Motor neuron (in vitro differentiated cells): ENCODE measurements around the gene OARD1. TPM values are rescaled to one million over a fixed set of nuclear protein-coding genes. Genes with fewer than 3 reads are reported as not detected.
"Not testable (repeated sequence)": the region's sequence is repeated elsewhere in the genome, so short reads cannot be mapped to it uniquely, and the experiment has no call there.

Experiments
- ATAC-seq, 8 experiments: fragments of 200-7000 bp; cut with Tn5 transposase; replicated peaks in 6 of 8; 2 replicates each; pipeline ENCODE4 v1.8.0; 2021; ENCODE audit warnings: mild to moderate bottlenecking in 8 of 8, moderate library complexity in 8 of 8
- H3K27ac ChIP-seq, 2 donors: fragments of 250-450 bp; sonication (Bioruptor Pico); 2 replicates each; pipeline ENCODE4 v1.9.0; 2021; ENCODE audit warnings: antibody characterized with exemption in 2 of 2, mild to moderate bottlenecking in 2 of 2, moderate library complexity in 1 of 2
- H3K4me1 ChIP-seq, 2 donors: fragments of 250-450 bp; sonication (Bioruptor Pico); replicated peaks in 1 of 2; 2 replicates each; pipeline ENCODE4 v1.6.1; 2021; ENCODE audit warnings: antibody characterized with exemption in 2 of 2, mild to moderate bottlenecking in 2 of 2, moderate library complexity in 1 of 2
- H3K4me3 ChIP-seq, 5 donors: fragments of 250-450 bp; sonication (Bioruptor Pico); 2 replicates each; pipeline ENCODE4 v1.9.0; 2021; ENCODE audit warnings: antibody characterized with exemption in 5 of 5, mild to moderate bottlenecking in 5 of 5, moderate library complexity in 4 of 5
- WGBS, 10 experiments: fragments of 450-650 bp; shearing (Covaris generic); methylation state at CpG; one replicate each; pipeline ENCODE4 v1.0.0; 2022; 5-methylcytosine and 5-hydroxymethylcytosine counted together
- in situ Hi-C, 9 experiments: fragments of 400-800 bp; cut with MboI; loops; one replicate each; pipeline ENCODE4 v1.15.0; 2021; ENCODE audit warnings: low sequenced_read_pairs in 9 of 9, low pct_unique_long_range_greater_than_20kb in 2 of 9; ENCODE audit not compliant: unreplicated experiment in 9 of 9
- total RNA-seq, 8 experiments: library from RNA; unstranded; fragments of 300-600 nt; gene quantifications; 2 replicates each; pipeline versions ENCODE4 v1.2.3 to v1.2.4, GENCODE V29; 2022

OARD1 gene
- total RNA-seq, 8 experiments from 2014 or later = 23.7 to 41.2 (median 33.8) TPM

- no peak for ATAC-seq
- Histone ChIP-seq H3K4me1 (peaks cover 0 to 2% of the 10 kb centered on the region in 2 donors), H3K27ac (no peak overlapping the region), H3K4me3 (peak overlapping the region in 2 of 5 donors; percentile 24 to 28)
- WGBS, 10 experiments = 71 to 100% (median 96%) methylated on average over 1 to 5 of the region's 13 CpGs; no CpG with 5 or more reads in 2 of the 10 experiments
- in situ Hi-C loops = loop anchor here in 4 of 9 experiments (10.0 to 25.0 kb wide), 4 partner anchors 134 to 1666 kb away; no protein-coding TSS in a partner anchor
Measured at GRCh38 chr6:41028561-41029412, 43.4 kb downstream of the OARD1 start.

GRCh38 chr6:41027799-41028560 lies 44.2 kb downstream of the OARD1 start:
- Histone ChIP-seq H3K4me1 (peaks cover 0 to 2% of the 10 kb centered on the region in 2 donors), H3K27ac (no peak overlapping the region), H3K4me3 (peak overlapping the region; percentile 7 to 28 (median 21))
- 4 to 10% (median 10%) methylated on average over 2 to 10 of the region's 45 CpGs; no CpG with 5 or more reads in 7 of the 10 experiments for WGBS, 10 experiments
- peak; percentile 92 to 97 (median 94) for ATAC-seq
- in situ Hi-C loops = loop anchor here in 4 of 9 experiments (10.0 to 25.0 kb wide), 4 partner anchors 133 to 1666 kb away; no protein-coding TSS in a partner anchor

- in situ Hi-C loops = loop anchor here in 4 of 9 experiments (10.0 to 25.0 kb wide), 4 partner anchors 132 to 1665 kb away; no protein-coding TSS in a partner anchor
- WGBS, 10 experiments = 53 to 100% (median 79%) methylated on average over 1 to 3 of the region's 4 CpGs; no CpG with 5 or more reads in 1 of the 10 experiments
Measured at GRCh38 chr6:41027241-41027640, 44.9 kb downstream of the OARD1 start.

GRCh38 chr6:41025966-41026530 lies 46.1 kb downstream of the OARD1 start:
- no peak for ATAC-seq
- in situ Hi-C loops = loop anchor here in 4 of 9 experiments (10.0 to 25.0 kb wide), 4 partner anchors 131 to 1664 kb away; no protein-coding TSS in a partner anchor
- peaks cover 0 to 2% of the 10 kb centered on the region in 2 donors for H3K4me1 ChIP-seq
- 50 to 100% (median 72%) methylated on average over 1 to 3 of the region's 3 CpGs; no CpG with 5 or more reads in 2 of the 10 experiments for WGBS, 10 experiments
- H3K27ac ChIP-seq = no peak overlapping the region
- no peak overlapping the region for H3K4me3 ChIP-seq

More at GRCh38 chr6:41027241-41027640, 44.9 kb downstream of the OARD1 start:
- H3K4me3 ChIP-seq = no peak overlapping the region
- H3K27ac ChIP-seq = no peak overlapping the region
- ATAC-seq = no peak
- H3K4me1 ChIP-seq = peaks cover 0 to 2% of the 10 kb centered on the region in 2 donors

- no peak for ATAC-seq
- in situ Hi-C loops = loop anchor here in 2 of 9 experiments (10.0 kb wide), 2 partner anchors 128 to 1038 kb away; no protein-coding TSS in a partner anchor
- no peak overlapping the region for H3K4me3 ChIP-seq
- 85 to 100% (median 90%) methylated on average over 1 to 3 of the region's 3 CpGs; no CpG with 5 or more reads in 3 of the 10 experiments for WGBS, 10 experiments
- no peak overlapping the region for H3K27ac ChIP-seq
- H3K4me1 ChIP-seq = peaks cover 0 to 2% of the 10 kb centered on the region in 2 donors
Measured at GRCh38 chr6:41023114-41023513, 49.0 kb downstream of the OARD1 start.

- Histone ChIP-seq H3K27ac (no peak overlapping the region), H3K4me1 (no peaks in the 10 kb centered on the region), H3K4me3 (no peak overlapping the region)
- in situ Hi-C loops = loop anchor here in 2 of 9 experiments (10.0 kb wide), 2 partner anchors 127 to 1037 kb away; no protein-coding TSS in a partner anchor
- ATAC-seq = peak in 4 of 8 experiments; percentile 18 to 78 (median 46)
Measured at GRCh38 chr6:41022294-41022693, 49.9 kb downstream of the OARD1 start.

- peak in 6 of 8 experiments; percentile 48 to 99 (median 89) for ATAC-seq
- WGBS, 10 experiments = 50 to 100% (median 100%) methylated on average over 1 of the region's 3 CpGs; no CpG with 5 or more reads in 7 of the 10 experiments
- no peak overlapping the region for H3K4me3 ChIP-seq
- no peak overlapping the region for H3K27ac ChIP-seq
- in situ Hi-C loops = loop anchor here in 2 of 9 experiments (10.0 kb wide), 2 partner anchors 127 to 1037 kb away; no protein-coding TSS in a partner anchor
- H3K4me1 ChIP-seq = no peaks in the 10 kb centered on the region
Measured at GRCh38 chr6:41021832-41022231, 50.3 kb downstream of the OARD1 start.

- Histone ChIP-seq H3K4me3 (no peak overlapping the region), H3K4me1 (no peaks in the 10 kb centered on the region), H3K27ac (no peak overlapping the region)
- ATAC-seq = no peak
- in situ Hi-C loops = loop anchor here in 1 of 9 experiments (10.0 kb wide), 1 partner anchor 123 kb away; no protein-coding TSS in a partner anchor
- 57% methylated on average over 1 of the region's 1 CpG; no CpG with 5 or more reads in 9 of the 10 experiments for WGBS, 10 experiments
Measured at GRCh38 chr6:41017663-41018062, 54.5 kb downstream of the OARD1 start.

GRCh38 chr6:41015860-41016259 lies 56.3 kb downstream of the OARD1 start:
- not testable (repeated sequence) for H3K4me3 ChIP-seq, H3K4me1 ChIP-seq, H3K27ac ChIP-seq, ATAC-seq
- no CpG with 5 or more reads among the region's 5 CpGs for WGBS, 10 experiments
- in situ Hi-C loops = loop anchor here in 1 of 9 experiments (10.0 kb wide), 1 partner anchor 121 kb away; no protein-coding TSS in a partner anchor

- Histone ChIP-seq H3K27ac (no peak overlapping the region), H3K4me1 (no peaks in the 10 kb centered on the region), H3K4me3 (no peak overlapping the region)
- WGBS, 10 experiments = 80 to 100% (median 92%) methylated on average over 1 to 4 of the region's 4 CpGs; no CpG with 5 or more reads in 1 of the 10 experiments
- in situ Hi-C loops = loop anchor here in 1 of 9 experiments (10.0 kb wide), 1 partner anchor 120 kb away; no protein-coding TSS in a partner anchor
- ATAC-seq = no peak
Measured at GRCh38 chr6:41014780-41015179, 57.4 kb downstream of the OARD1 start.
